Nephron (organoid): ENCODE data around the gene SSBP1.

Experiments
- H3K27ac Mint-ChIP-seq, 3 experiments: 2 replicates each; pipeline ENCODE4 v1.8.0; 2020; ENCODE audit warnings: mixed read lengths in 3 of 3, mild to moderate bottlenecking in 2 of 3, moderate library complexity in 1 of 3
- H3K27me3 Mint-ChIP-seq: 2 replicates; pipeline ENCODE4 v1.8.0; 2021; ENCODE audit warnings: low read depth, mild to moderate bottlenecking, moderate library complexity, mixed read lengths
- H3K36me3 Mint-ChIP-seq: 2 replicates; pipeline ENCODE4 v1.8.0; 2020; ENCODE audit warnings: low read depth, mixed read lengths
- H3K4me1 Mint-ChIP-seq: 2 replicates; pipeline ENCODE4 v1.8.0; 2020; ENCODE audit warnings: mixed read lengths
- H3K4me3 Mint-ChIP-seq, 3 experiments: 2 replicates each; pipeline ENCODE4 v1.8.0; 2020; ENCODE audit warnings: mild to moderate bottlenecking in 3 of 3, mixed read lengths in 3 of 3, moderate library complexity in 2 of 3
- H3K9me3 Mint-ChIP-seq: 2 replicates; pipeline ENCODE4 v1.8.0; 2020; ENCODE audit warnings: mixed read lengths
- TF ChIP-seq, protein P1 (sequence below), 3 experiments: fragments of 200-600 bp; sonication (generic); IDR thresholded peaks; one replicate each; pipeline ENCODE4 v1.5.0; 2021; ENCODE audit warnings: antibody characterized with exemption in 3 of 3; ENCODE audit not compliant: unreplicated experiment in 3 of 3

Gene SSBP1

DNA sequence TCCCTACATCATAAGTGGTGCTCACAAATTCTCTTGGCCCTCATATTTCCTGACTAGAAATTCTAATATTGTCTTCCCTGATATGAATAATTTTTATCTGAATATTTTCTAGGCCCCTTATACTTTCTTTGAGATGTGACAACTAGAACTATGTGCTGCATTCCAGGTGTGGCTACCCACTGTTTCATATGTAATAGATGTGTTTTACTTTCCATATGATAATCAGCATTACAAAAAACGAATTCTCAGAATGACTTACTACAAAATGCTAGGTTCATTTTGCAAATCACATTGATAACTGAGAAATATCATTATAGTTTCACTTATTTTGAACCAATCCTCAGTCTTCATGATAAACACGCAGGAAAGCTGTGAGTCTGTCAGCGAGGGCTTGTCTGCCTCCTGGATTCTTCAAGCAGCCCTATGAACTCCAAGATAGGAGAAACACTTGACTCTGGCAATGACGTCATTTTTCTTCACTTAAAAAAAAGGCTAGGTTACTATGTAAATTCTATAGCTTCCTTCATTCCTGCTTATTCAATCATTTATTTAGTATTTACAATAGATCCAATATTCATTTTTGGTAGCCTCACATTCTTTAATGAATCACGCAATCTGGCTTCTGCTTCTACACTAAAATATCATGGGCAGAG, 25.4 kb upstream of the SSBP1 start:
- Mint-ChIP-seq H3K4me3 (no peak overlapping the region), H3K4me1 (no peaks in the 10 kb centered on the region), H3K27me3 (no peaks in the 10 kb centered on the region), H3K9me3 (no peaks in the 10 kb centered on the region), H3K27ac (no peak overlapping the region), H3K36me3 (no peaks in the 10 kb centered on the region)
- TF ChIP-seq, protein P1, sequence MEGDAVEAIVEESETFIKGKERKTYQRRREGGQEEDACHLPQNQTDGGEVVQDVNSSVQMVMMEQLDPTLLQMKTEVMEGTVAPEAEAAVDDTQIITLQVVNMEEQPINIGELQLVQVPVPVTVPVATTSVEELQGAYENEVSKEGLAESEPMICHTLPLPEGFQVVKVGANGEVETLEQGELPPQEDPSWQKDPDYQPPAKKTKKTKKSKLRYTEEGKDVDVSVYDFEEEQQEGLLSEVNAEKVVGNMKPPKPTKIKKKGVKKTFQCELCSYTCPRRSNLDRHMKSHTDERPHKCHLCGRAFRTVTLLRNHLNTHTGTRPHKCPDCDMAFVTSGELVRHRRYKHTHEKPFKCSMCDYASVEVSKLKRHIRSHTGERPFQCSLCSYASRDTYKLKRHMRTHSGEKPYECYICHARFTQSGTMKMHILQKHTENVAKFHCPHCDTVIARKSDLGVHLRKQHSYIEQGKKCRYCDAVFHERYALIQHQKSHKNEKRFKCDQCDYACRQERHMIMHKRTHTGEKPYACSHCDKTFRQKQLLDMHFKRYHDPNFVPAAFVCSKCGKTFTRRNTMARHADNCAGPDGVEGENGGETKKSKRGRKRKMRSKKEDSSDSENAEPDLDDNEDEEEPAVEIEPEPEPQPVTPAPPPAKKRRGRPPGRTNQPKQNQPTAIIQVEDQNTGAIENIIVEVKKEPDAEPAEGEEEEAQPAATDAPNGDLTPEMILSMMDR (IDR thresholded peaks at IDR 0.05; ENCODE audit: unreplicated experiment in 3 of 3): no peak

DNA sequence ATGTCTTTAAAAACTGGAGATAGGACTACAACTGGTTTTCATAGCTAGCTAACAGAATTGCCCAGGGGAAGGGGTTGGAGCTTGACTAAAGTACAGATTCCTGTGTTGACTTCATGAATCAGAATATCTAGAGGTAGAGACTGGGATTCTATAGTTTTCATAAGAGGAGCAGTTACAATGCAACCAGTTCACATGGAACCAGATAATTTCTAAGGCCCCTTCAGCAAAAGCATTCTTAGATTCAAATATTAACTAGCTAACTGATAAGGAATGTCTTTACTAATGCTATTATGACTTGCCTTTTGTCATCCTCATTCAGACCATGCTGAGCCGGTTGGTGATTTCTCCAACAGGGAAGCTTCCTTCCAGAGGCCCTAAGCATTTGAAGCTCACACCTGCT, 24.3 kb upstream of the SSBP1 start:
- TF ChIP-seq, protein P1 (IDR thresholded peaks at IDR 0.05; ENCODE audit: unreplicated experiment in 3 of 3): no peak
- Mint-ChIP-seq H3K27me3 (no peaks in the 10 kb centered on the region), H3K27ac (no peak overlapping the region), H3K4me1 (no peaks in the 10 kb centered on the region), H3K4me3 (no peak overlapping the region), H3K36me3 (no peaks in the 10 kb centered on the region), H3K9me3 (no peaks in the 10 kb centered on the region)

DNA sequence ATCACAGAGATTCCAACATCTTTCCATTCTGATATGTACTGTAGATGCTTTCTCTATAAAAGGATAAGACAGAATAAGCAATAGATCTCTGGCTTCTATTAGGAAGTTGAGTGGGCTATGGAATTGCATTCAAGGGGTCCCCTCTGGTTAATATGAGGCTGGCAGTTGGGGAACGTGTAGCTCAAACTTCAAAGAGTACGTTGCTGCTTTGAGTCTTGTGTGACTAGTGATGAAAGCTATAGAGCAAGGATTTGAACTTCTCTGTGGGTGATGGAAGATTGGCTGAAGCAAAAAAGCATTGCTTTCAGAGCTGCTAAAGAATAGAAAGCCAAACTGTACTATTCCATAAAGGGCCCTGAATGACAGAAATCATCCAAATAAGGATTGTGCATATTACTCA, 23.6 kb upstream of the SSBP1 start:
- TF ChIP-seq, protein P1 (IDR thresholded peaks at IDR 0.05; ENCODE audit: unreplicated experiment in 3 of 3): no peak
- no peaks in the 10 kb centered on the region for H3K36me3 Mint-ChIP-seq
- no peaks in the 10 kb centered on the region for H3K4me1 Mint-ChIP-seq
- H3K27ac Mint-ChIP-seq: no peak overlapping the region
- H3K4me3 Mint-ChIP-seq: no peak overlapping the region
- H3K27me3 Mint-ChIP-seq: no peaks in the 10 kb centered on the region
- H3K9me3 Mint-ChIP-seq: no peaks in the 10 kb centered on the region

DNA sequence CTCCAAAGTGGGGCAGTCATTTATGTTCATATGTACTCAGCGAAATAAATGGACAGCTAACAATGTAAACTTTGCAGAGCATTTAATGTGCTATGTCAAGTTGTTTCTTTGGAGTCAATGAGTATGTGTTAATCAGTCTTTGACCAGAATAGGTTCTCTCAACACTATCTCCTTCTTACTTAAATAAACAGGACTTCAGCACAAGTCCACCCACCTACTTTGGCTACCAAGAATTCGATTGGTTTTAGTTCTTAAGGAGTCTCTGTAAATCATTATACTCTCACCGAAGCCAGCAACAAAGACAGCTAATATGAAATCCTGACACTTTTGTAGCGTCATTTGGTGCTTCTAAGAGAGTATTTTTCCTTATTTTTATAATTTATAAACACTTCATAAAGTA, 23.1 kb upstream of the SSBP1 start:
- H3K9me3 Mint-ChIP-seq: no peaks in the 10 kb centered on the region
- no peaks in the 10 kb centered on the region for H3K4me1 Mint-ChIP-seq
- no peaks in the 10 kb centered on the region for H3K27me3 Mint-ChIP-seq
- no peak overlapping the region for H3K4me3 Mint-ChIP-seq
- no peak overlapping the region for H3K27ac Mint-ChIP-seq
- TF ChIP-seq, protein P1 (IDR thresholded peaks at IDR 0.05; ENCODE audit: unreplicated experiment in 3 of 3): no peak
- H3K36me3 Mint-ChIP-seq: no peaks in the 10 kb centered on the region

DNA sequence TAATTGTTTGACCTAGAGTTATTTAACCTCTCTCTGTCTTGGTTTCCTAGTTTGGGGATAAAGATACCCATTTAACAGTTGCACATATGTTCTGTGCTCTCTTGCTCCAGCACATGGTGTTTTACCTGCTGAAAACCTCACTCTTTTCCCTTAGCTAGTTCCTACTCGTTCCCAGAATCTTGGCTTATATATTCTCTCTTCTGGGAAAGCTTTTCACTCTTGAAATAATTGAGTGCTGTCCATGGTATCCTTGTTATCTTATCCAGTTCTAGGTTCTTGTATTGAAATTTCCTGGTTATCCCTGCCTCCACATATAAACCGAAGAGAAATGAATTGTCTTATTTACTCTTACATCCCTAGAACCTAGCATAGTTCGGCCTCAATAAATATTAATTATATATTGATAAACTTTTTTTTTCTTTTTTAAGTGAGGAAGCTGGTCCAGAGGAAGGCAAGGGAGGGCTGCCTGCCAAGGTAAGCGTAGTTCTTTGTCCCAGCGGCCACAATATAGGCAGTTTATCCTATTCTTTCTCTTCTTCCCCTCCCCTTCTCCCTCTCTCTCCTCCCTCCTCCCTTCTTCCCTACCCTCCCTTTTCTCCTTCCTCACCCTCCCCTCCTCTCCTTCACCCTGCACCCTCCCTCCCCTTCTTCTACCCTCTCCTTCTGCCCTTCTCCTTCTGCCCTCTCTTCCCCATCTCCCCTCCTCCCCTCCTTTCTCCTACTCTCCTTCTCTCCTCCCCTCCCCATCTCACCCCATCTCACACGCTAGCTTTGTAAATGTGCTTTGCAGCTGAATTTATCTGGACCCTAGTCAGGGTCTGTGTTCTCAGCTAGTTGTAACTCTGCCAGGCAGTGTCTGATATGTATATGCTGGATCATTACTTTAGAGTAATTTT, 22.1 kb upstream of the SSBP1 start:
- H3K27me3 Mint-ChIP-seq: no peaks in the 10 kb centered on the region

More for the DNA sequence above, 22.1 kb upstream of the SSBP1 start:
- Mint-ChIP-seq H3K27ac (no peak overlapping the region), H3K4me1 (no peaks in the 10 kb centered on the region), H3K36me3 (no peaks in the 10 kb centered on the region), H3K9me3 (no peaks in the 10 kb centered on the region), H3K4me3 (no peak overlapping the region)
- TF ChIP-seq, protein P1 (IDR thresholded peaks at IDR 0.05; ENCODE audit: unreplicated experiment in 3 of 3): no peak
